Left lung (tissue), 10 donors: ENCODE measurements around the gene ARHGAP26. TPM values are rescaled to one million over a fixed set of nuclear protein-coding genes. Genes with fewer than 3 reads are reported as not detected.
A peak's percentile ranks its signal among the peaks of the same experiment; 100 is the strongest.

Experiments
- ATAC-seq: fragments of 200-7000 bp; cut with Tn5 transposase; one replicate; pipeline ENCODE4 v1.9.1; 2020; ENCODE audit warnings: moderate library complexity
- DNase-seq, 4 donors: peaks; one replicate each; pipeline ENCODE4 v3.0.0-alpha.2; 2013 to 2020
- H3K27ac ChIP-seq, 2 donors: fragments of 200-600 bp; sonication (generic) in 1 of 2; one replicate each; pipeline versions ENCODE4 v1.5.0 to v1.8.0; 2020 to 2021
- H3K27me3 ChIP-seq, 2 donors: fragments of 200-600 bp; sonication (generic) in 1 of 2; one replicate each; pipeline versions ENCODE4 v1.5.0 to v1.8.0; 2020 to 2021
- H3K36me3 ChIP-seq, 2 donors: fragments of 200-600 bp; sonication (generic) in 1 of 2; one replicate each; pipeline versions ENCODE4 v1.5.0 to v1.8.0; 2020 to 2021
- H3K4me1 ChIP-seq, 2 donors: fragments of 200-600 bp; one replicate each; pipeline ENCODE4 v1.8.0; 2021
- H3K4me3 ChIP-seq, 2 donors: fragments of 200-600 bp; sonication (generic) in 1 of 2; one replicate each; pipeline versions ENCODE4 v1.5.0 to v1.8.0; 2020 to 2021; ENCODE audit warnings: mild to moderate bottlenecking in 1 of 2
- H3K9me3 ChIP-seq, 2 donors: fragments of 200-600 bp; sonication (generic) in 1 of 2; one replicate each; pipeline versions ENCODE4 v1.5.0 to v1.8.0; 2020 to 2021
- CTCF ChIP-seq, 2 donors: fragments of 200-600 bp; sonication (generic) in 1 of 2; IDR thresholded peaks; one replicate each; pipeline versions ENCODE4 v1.5.0 to v1.8.0; 2021; ENCODE audit warnings: antibody characterized with exemption in 2 of 2
- intact Hi-C, 2 donors: fragments of 100-400 bp; cut with DNase I; formaldehyde crosslinking; loops; one replicate each; pipeline versions ENCODE4 v1.11.2 to v1.14.2; 2022
- polyA plus RNA-seq, 6 donors: library from polyadenylated mRNA; unstranded; fragments of 120-200 nt; gene quantifications; one replicate each; pipeline ENCODE4 v1.2.1, GENCODE V29; 2013; ENCODE audit not compliant: insufficient read length in 6 of 6
- total RNA-seq, 2 donors: library from RNA; stranded (reverse); fragmentation: NEBNext Ultra II Directional; extraction: Animal tissue kit (Norgen Biotek cat#: 25700); gene quantifications; one replicate each; pipeline ENCODE4 v1.2.1, GENCODE V29; 2021
- donor health status: DM: no; HTN: yes; CAD: no.
- donor health status: DM: no; HTN: no; CAD: no.

The ARHGAP26 gene
- total and polyA plus RNA-seq, 8 donors, result 13.9 to 61.9 (median 14.9) TPM

GRCh38 chr5:143068712-143069111, 298.5 kb downstream of the ARHGAP26 start:
- TF ChIP-seq CTCF (IDR thresholded peaks at IDR 0.05), result no peak
- Histone ChIP-seq H3K27me3 (no peaks in the 10 kb centered on the region), H3K27ac (no peak overlapping the region), H3K4me1 (peaks cover 17 to 40% of the 10 kb centered on the region in 2 donors), H3K4me3 (no peak overlapping the region), H3K9me3 (peaks cover 0 to 3% of the 10 kb centered on the region in 2 donors), H3K36me3 (peaks cover 0 to 36% of the 10 kb centered on the region in 2 donors)
- ATAC-seq (no peak), DNase-seq (no peak)
- intact Hi-C loops, result loop anchor here in 1 of 2 donors (5.0 to 10.0 kb wide), 2 partner anchors 56 to 344 kb away; no protein-coding TSS in a partner anchor

GRCh38 chr5:143071927-143072326, 301.8 kb downstream of the ARHGAP26 start:
- DNase-seq, result no peak
- Histone ChIP-seq H3K4me3 (no peak overlapping the region), H3K4me1 (peaks cover 3 to 8% of the 10 kb centered on the region in 2 donors), H3K36me3 (peaks cover 0 to 36% of the 10 kb centered on the region in 2 donors), H3K9me3 (peaks cover 0 to 3% of the 10 kb centered on the region in 2 donors), H3K27ac (no peak overlapping the region), H3K27me3 (no peaks in the 10 kb centered on the region)
- TF ChIP-seq CTCF (IDR thresholded peaks at IDR 0.05), result no peak
- intact Hi-C loops, result no loop called here
- no peak for ATAC-seq

DNA sequence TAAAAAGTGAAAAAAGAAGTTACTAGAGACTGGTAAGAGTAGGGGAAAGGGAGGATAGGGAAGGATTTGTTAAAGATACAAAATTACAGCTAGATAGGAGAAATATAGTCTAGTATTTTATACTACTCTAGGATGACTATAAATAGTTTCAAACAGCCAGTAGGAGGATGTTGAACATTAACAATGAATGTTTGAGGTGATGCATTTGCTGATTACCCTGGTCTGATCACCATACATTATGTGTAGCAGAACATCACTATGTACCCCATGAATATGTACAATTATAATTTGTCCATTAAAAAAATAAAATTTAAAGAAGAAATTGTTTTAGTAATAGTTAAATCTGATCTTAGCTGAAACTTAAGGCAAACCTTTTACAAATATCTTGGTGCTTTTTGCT, 302.6 kb downstream of the ARHGAP26 start:
- no peak for ATAC-seq
- Histone ChIP-seq H3K36me3 (peaks cover 0 to 36% of the 10 kb centered on the region in 2 donors), H3K9me3 (peaks cover 0 to 3% of the 10 kb centered on the region in 2 donors), H3K4me1 (no peaks in the 10 kb centered on the region), H3K4me3 (no peak overlapping the region), H3K27me3 (no peaks in the 10 kb centered on the region), H3K27ac (no peak overlapping the region)
- intact Hi-C loops, result no loop called here
- DNase-seq, result no peak
- TF ChIP-seq CTCF (IDR thresholded peaks at IDR 0.05), result no peak

GRCh38 chr5:143073766-143074165, 303.6 kb downstream of the ARHGAP26 start:
- no peaks in the 10 kb centered on the region for H3K4me1 ChIP-seq
- H3K4me3 ChIP-seq, result no peak overlapping the region
- peaks cover 0 to 28% of the 10 kb centered on the region in 2 donors for H3K36me3 ChIP-seq
- intact Hi-C loops, result no loop called here
- ATAC-seq (no peak), DNase-seq (no peak)
- H3K9me3 ChIP-seq, result peaks cover 0 to 3% of the 10 kb centered on the region in 2 donors
- H3K27ac ChIP-seq, result no peak overlapping the region
- H3K27me3 ChIP-seq, result no peaks in the 10 kb centered on the region
- no peak for TF ChIP-seq CTCF (IDR thresholded peaks at IDR 0.05)

- Histone ChIP-seq H3K9me3 (peaks cover 0 to 3% of the 10 kb centered on the region in 2 donors), H3K36me3 (peaks cover 0 to 20% of the 10 kb centered on the region in 2 donors), H3K4me1 (no peaks in the 10 kb centered on the region), H3K27ac (no peak overlapping the region), H3K4me3 (no peak overlapping the region), H3K27me3 (no peaks in the 10 kb centered on the region)
- peak; percentile 55 for ATAC-seq
- TF ChIP-seq CTCF (IDR thresholded peaks at IDR 0.05), result no peak
- DNase-seq, result no peak
- intact Hi-C loops, result no loop called here
Measured at GRCh38 chr5:143074414-143074996, 304.3 kb downstream of the ARHGAP26 start.
